Neural cell (in vitro differentiated cells): ENCODE results near the gene BCAN. TPM values are rescaled to one million over a fixed set of nuclear protein-coding genes. Genes with fewer than 3 reads are reported as not detected.
A peak's percentile ranks its signal among the peaks of the same experiment; 100 is the strongest.
"Not testable (repeated sequence)": the region's sequence is repeated elsewhere in the genome, so short reads cannot be mapped to it uniquely, and the experiment has no call there.

Experiments
- H2AFZ ChIP-seq: fragments of 200-600, 300-800 bp; sonication (generic), shearing (Covaris generic); 2 replicates; pipeline ENCODE4 v1.6.0; 2014; ENCODE audit warnings: low read depth, mild to moderate bottlenecking, antibody characterized with exemption, low read length, moderate library complexity
- H3F3A ChIP-seq: fragments of 200-600 bp; shearing (Covaris generic); 2 replicates; pipeline ENCODE4 v1.6.1; 2016; ENCODE audit warnings: mild to moderate bottlenecking, moderate library complexity, mixed read lengths, antibody characterized with exemption, low read length; ENCODE audit not compliant: insufficient read depth, poor library complexity, severe bottlenecking
- H3K27ac ChIP-seq: fragments of 200-600, 300-800 bp; sonication (generic), shearing (Covaris generic); 2 replicates; pipeline ENCODE4 v1.5.1; 2014; ENCODE audit warnings: mild to moderate bottlenecking, low read length, moderate library complexity
- H3K27me3 ChIP-seq: fragments of 300-800, 200-600 bp; sonication (generic), shearing (Covaris generic); 2 replicates; pipeline ENCODE4 v1.6.0; 2014; ENCODE audit warnings: mild to moderate bottlenecking, low read depth, low read length, moderate library complexity; ENCODE audit not compliant: insufficient read depth
- H3K36me3 ChIP-seq: fragments of 300-800, 200-600 bp; sonication (generic), shearing (Covaris generic); 2 replicates; pipeline ENCODE4 v1.5.1; 2014; ENCODE audit warnings: mild to moderate bottlenecking, antibody characterized with exemption, low read length, moderate library complexity; ENCODE audit not compliant: insufficient read depth
- H3K4me2 ChIP-seq: fragments of 300-800, 200-600 bp; sonication (generic), shearing (Covaris generic); 2 replicates; pipeline ENCODE4 v1.6.0; 2014; ENCODE audit warnings: mild to moderate bottlenecking, low read length
- H3K4me3 ChIP-seq: fragments of 300-800, 200-600 bp; sonication (generic), shearing (Covaris generic); 2 replicates; pipeline ENCODE4 v1.5.1; 2014; ENCODE audit warnings: mild to moderate bottlenecking, low read length, moderate library complexity
- H3K79me2 ChIP-seq: fragments of 200-600 bp; shearing (Covaris generic); replicated peaks from 2 replicates; pipeline ENCODE4 v1.6.0; 2014; ENCODE audit warnings: mild to moderate bottlenecking, low read length, moderate library complexity; ENCODE audit not compliant: insufficient read depth
- H3K9ac ChIP-seq: fragments of 300-800, 200-600 bp; sonication (generic), shearing (Covaris generic); 2 replicates; pipeline ENCODE4 v1.6.1; 2016; ENCODE audit warnings: mild to moderate bottlenecking, low read length, mixed read lengths
- H3K9me2 ChIP-seq: fragments of 200-600 bp; shearing (Covaris generic); 2 replicates; pipeline ENCODE4 v1.6.1; 2016; ENCODE audit warnings: mild to moderate bottlenecking, low read length, mixed read lengths; ENCODE audit not compliant: insufficient read depth
- H3K9me3 ChIP-seq: fragments of 200-600, 300-800 bp; sonication (generic), shearing (Covaris generic); 2 replicates; pipeline ENCODE4 v1.6.1; 2016; ENCODE audit warnings: mild to moderate bottlenecking, mixed run types, low read length, moderate library complexity, mixed read lengths
- H4K20me1 ChIP-seq: fragments of 200-600 bp; shearing (Covaris generic); 2 replicates; pipeline ENCODE4 v1.6.1; 2016; ENCODE audit warnings: mild to moderate bottlenecking, mixed run types; ENCODE audit not compliant: insufficient read depth
- CTCF ChIP-seq: fragments of 450-650 bp; IDR thresholded peaks from 2 replicates; pipeline ENCODE4 v1.5.1; 2014; ENCODE audit warnings: antibody characterized with exemption, mild to moderate bottlenecking, moderate library complexity; ENCODE audit not compliant: poor library complexity, severe bottlenecking
- EP300 ChIP-seq: fragments of 450-650 bp; conservative IDR thresholded peaks from 2 replicates; pipeline ENCODE4 v1.6.1; 2014; ENCODE audit warnings: antibody characterized with exemption, mild to moderate bottlenecking, moderate library complexity; ENCODE audit not compliant: poor library complexity, severe bottlenecking
- EZH2 ChIP-seq: fragments of 200-600, 300-800 bp; shearing (Covaris generic), sonication (generic); IDR thresholded peaks from 2 replicates; pipeline ENCODE4 v1.6.1; 2014; ENCODE audit warnings: antibody characterized with exemption, low read length, borderline replicate concordance, mild to moderate bottlenecking; ENCODE audit not compliant: insufficient read depth, poor library complexity, severe bottlenecking
- MXI1 ChIP-seq: fragments of 450-650 bp; conservative IDR thresholded peaks from 2 replicates; pipeline ENCODE4 v1.6.1; 2014; ENCODE audit warnings: antibody characterized with exemption, mild to moderate bottlenecking; ENCODE audit not compliant: poor library complexity, severe bottlenecking
- POLR2AphosphoS5 ChIP-seq: IDR thresholded peaks from 2 replicates; pipeline ENCODE4 v1.6.1; 2012
- RAD21 ChIP-seq: fragments of 450-650 bp; conservative IDR thresholded peaks from 2 replicates; pipeline ENCODE4 v1.6.1; 2014; ENCODE audit warnings: antibody characterized with exemption, mild to moderate bottlenecking, moderate library complexity
- REST ChIP-seq: IDR thresholded peaks from 2 replicates; pipeline ENCODE4 v1.6.1; 2012; ENCODE audit warnings: borderline replicate concordance
- SMC3 ChIP-seq: fragments of 450-650 bp; conservative IDR thresholded peaks from 2 replicates; pipeline ENCODE4 v1.6.1; 2014; ENCODE audit warnings: antibody characterized with exemption, mild to moderate bottlenecking, moderate library complexity; ENCODE audit not compliant: poor library complexity
- TAF1 ChIP-seq: IDR thresholded peaks from 2 replicates; pipeline ENCODE4 v1.6.1; 2012; ENCODE audit warnings: low read depth
- polyA plus RNA-seq: library from polyadenylated mRNA; depleted of rRNA; stranded (reverse); fragments of >200 nt; gene quantifications from 2 replicates; pipeline ENCODE4 v1.2.3, GENCODE V29; 2014

BCAN gene
- polyA plus RNA-seq, 1 donor from 2014 or later = not detected

DNA sequence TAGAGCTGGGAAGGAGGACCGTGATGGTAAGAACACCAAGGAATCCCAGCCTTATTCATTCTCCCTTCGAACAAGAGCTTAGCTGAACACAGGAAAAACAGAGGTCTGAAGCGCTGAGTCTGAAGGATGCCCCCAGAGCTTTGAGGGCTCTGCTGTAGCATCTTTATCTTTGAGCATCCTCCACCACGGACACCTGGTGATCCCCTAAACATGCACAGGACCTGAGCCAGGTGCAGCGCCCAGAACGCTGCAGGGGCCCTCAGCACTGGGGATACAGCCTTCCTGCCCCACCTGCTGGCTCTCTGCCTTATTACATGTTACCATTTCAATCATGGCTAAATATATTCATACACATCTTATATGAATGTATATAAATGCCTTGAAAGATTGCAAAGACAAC, 32.9 kb upstream of the BCAN start:
- H4K20me1 ChIP-seq = no peaks in the 10 kb centered on the region
- H2AFZ ChIP-seq = no peak overlapping the region
- no peak overlapping the region for H3K4me2 ChIP-seq
- no peaks in the 10 kb centered on the region for H3K36me3 ChIP-seq
- no peaks in the 10 kb centered on the region for H3K79me2 ChIP-seq
- no peaks in the 10 kb centered on the region for H3F3A ChIP-seq
- H3K9me3 ChIP-seq = no peaks in the 10 kb centered on the region
- H3K4me3 ChIP-seq = no peak overlapping the region
- H3K27me3 ChIP-seq = no peaks in the 10 kb centered on the region
- no peak overlapping the region for H3K27ac ChIP-seq
- H3K9me2 ChIP-seq = no peaks in the 10 kb centered on the region
- no peak overlapping the region for H3K9ac ChIP-seq
- TF ChIP-seq POLR2AphosphoS5 = no peak
- TF ChIP-seq RAD21 = peak; percentile 84
- TF ChIP-seq SMC3 = peak; percentile 92
- no peak for TF ChIP-seq MXI1
- no peak for TF ChIP-seq EZH2
- TF ChIP-seq CTCF = peak; percentile 88
- TF ChIP-seq TAF1 = no peak
- TF ChIP-seq EP300 = no peak
- no peak for TF ChIP-seq REST

DNA sequence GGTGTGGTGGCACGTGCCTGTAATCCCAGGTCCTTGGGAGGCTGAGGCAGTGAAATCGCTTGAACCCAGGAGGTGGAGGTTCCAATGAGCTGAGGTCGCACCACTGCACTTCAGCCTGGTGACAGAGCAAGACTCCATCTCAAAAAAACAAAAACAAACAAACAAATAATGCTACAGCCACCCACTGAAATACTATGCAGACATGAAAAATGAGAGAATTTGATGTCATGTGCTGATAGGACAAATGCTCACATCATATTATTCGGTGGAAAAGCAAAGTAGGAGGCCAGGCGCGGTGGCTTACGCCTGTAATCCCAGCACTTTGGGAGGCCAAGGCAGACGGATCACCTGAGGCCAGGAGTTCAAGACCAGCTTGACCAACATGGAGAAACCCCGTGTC, 31.8 kb upstream of the BCAN start:
- H4K20me1 ChIP-seq, H2AFZ ChIP-seq, H3F3A ChIP-seq, H3K36me3 ChIP-seq, H3K27me3 ChIP-seq, H3K9ac ChIP-seq, H3K4me3 ChIP-seq, H3K9me3 ChIP-seq, H3K27ac ChIP-seq, H3K4me2 ChIP-seq, H3K9me2 ChIP-seq, H3K79me2 ChIP-seq: not testable (repeated sequence)

DNA sequence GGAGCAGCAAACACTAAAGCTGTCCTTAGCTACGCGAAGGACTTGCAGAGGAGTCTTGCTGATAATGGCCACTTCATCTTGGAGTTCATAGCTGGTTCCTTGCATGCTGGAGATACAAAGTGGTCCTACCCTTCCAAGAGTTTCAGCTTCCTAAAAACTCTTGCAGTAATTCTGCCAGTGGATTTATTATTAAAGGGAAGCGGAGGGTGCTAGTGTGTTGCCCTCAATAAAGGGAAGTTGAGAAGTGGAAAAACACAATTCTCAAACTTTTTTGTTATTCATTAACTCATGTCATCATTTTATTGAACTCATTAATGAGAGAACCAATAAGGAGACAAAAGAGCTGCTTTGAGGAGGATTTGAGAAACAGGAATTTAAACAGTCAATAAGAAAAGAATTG, 29.3 kb upstream of the BCAN start:
- Histone ChIP-seq H3K27me3 (no peaks in the 10 kb centered on the region), H2AFZ (no peak overlapping the region)

More for the DNA sequence above, 29.3 kb upstream of the BCAN start:
- Histone ChIP-seq H3F3A (no peaks in the 10 kb centered on the region), H3K9ac (no peak overlapping the region), H3K4me3 (no peak overlapping the region), H3K4me2 (no peak overlapping the region), H3K9me3 (no peaks in the 10 kb centered on the region), H4K20me1 (no peaks in the 10 kb centered on the region), H3K36me3 (no peaks in the 10 kb centered on the region), H3K27ac (no peak overlapping the region), H3K9me2 (no peaks in the 10 kb centered on the region), H3K79me2 (no peaks in the 10 kb centered on the region)
- TF ChIP-seq POLR2AphosphoS5 = no peak
- no peak for TF ChIP-seq EP300
- TF ChIP-seq SMC3 = no peak
- TF ChIP-seq EZH2 = no peak
- TF ChIP-seq REST = no peak
- no peak for TF ChIP-seq RAD21
- TF ChIP-seq CTCF = no peak
- no peak for TF ChIP-seq TAF1
- TF ChIP-seq MXI1 = no peak
